ELR (cell line): Measurements from ENCODE around the gene CYBA.

ENCODE experiments used
- DNase-seq: peaks from one replicate; pipeline ENCODE4 v3.0.0-alpha.2; 2015; ENCODE audit warnings: low read depth

Gene CYBA

DNA sequence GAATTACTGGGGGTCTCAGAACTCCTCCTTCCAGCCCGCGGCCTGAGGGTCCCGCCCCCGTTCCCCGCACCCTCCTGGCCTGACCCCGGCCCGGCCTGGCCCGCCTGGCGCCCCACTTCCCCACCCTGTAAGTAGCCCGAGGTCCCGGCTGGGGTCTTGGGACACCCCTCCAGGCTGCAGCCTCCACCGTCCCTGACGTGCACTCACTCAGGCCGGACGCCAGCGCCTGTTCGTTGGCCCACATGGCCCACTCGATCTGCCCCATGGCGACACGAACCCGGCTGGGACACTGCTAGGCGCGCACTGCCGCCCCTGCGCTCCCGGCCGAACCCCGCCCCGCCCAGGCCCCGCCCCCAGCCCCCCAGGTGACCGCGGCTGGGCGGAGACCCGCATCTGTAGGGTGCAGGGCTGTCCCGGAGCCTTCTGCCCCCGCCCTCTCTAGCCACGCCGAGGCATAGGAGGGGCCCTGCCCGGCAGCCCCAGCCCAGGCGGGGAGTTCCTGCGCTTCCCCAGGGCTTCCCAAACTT, at the start of gene CYBA:
Gene CYBA, minus strand, starts transcription at position 305 of the 527 bp plus-strand sequence. Its CDS starts 40 bp downstream, at position 265.
- peak; percentile 72 for DNase-seq

DNA sequence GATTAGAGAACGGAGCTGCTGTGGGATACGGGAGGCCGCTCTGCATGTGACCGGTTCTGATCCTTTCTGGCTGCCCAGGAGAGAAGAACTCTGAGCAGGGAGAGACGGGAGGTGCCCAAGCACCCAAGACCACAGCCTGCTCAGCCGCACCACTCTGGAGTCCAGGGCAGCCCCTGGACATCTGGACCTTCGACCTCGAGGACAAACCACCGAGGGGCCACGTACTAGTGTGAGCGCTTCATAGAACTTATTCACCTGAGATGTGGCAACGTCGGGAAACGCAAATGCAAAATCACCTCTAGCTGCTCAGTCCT, 49.4 kb upstream of the CYBA start:
- DNase-seq, result no peak

DNA sequence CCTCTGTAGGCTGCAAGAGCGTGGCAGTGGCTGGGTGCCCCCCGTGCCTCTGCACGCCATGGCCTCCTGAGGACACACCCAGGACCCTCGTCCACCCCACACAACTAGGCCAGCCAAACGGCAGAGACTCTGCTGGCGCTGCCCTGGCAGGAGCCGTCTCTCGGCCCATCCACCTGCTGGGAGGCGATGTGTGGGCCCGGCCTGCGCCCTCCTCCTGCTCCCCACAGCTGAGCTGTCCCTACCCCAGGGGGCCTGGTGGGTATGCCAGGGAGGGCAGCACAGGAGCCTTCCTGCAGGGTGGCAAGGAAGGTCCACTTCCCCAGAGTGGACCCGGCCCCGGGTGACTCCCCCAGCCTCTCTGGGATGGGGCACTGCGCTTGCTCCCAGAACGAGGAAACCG, 48.3 kb upstream of the CYBA start:
- no peak for DNase-seq

DNA sequence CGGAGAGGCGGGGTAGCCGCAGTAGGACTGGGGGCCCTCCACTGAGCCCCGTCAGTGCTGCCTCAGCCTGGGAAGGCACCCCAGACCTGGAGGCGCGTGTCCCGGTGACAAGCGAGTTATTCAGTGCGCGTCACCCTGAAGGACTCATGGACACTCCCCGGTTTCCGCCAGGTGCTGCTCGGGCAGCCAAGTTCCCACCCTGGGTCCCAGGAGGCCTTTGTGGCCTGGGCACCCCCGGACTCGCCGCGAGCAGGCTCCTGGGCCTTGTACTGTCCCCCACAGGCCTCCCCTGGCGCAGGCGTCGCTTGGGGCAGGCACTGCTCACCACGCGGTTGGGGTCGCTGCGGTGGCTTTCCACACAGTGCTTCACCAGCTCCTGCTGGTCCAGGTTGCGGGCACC, 47.8 kb upstream of the CYBA start:
- no peak for DNase-seq

DNA sequence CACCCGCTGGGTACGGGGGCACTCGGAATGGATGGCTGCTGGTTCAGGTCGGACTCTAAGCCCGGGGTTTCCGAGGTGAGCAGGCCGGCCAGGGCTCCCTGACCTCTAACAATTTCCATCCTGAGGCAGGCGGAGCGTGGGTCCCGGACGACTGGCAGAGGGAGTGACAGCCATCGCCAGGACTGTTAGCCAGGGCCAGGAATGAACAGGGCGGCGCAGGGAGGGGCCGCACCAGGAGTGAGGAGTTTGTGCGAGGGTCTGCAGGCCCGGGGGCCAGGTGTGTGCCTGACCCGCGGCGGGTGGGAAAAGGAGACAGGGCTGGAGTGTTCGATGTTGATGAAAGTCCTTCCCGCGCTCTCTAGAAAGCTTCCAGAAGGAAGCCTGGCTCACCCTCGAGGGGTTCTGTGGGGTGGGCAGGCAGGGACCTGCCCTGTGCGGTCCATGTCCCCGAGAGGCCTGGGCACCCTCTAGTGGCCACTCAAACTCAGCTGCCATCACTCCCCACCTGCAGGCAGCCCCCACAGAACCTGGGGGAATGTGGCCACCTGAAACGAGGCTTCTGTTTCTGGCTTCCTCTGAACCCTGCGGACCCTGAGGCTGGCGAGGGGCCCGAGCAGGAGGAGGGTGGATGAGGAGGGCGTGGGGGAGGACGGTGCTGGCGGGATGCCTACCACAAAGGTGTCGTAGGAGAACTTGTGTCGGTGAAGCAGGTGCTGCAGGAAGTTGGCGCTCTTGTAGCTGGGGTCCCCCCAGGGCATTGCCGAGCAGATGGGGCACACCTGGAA, 47.2 kb upstream of the CYBA start:
- DNase-seq, result no peak

DNA sequence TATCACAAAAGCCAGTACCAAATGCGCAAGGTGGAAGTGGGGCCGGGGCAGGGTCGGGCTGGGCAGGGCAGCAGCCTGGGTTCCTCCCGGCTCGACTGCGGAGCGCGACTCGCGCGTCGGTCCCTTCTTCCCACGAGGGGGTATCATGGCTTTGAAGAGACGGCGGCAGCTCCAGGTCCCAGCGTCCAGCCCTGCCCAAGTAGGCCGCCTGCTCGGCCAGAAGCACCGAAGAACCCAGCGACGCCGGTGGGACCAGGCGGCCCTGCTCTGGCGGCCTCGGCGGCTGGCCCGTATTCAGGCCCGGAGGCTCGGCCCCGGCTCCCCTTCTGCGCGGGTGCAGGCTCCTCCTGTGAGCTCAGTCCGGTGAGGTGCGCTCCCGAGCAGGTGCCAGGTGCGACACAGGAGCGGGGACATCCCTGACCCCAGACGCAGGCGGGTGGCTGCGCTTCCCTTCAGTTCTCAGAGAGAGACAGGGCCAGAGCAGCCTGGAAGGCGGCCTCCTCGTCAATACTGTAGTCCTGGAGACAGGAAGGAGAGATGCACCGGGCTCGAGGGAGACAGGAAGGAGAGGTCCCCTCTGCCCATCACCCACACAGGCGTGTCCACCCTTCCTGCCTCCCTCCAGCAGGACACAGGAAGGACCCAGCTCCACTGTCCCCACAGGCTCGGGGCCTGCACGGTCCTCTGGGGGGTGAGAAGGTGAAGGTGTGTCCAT, 46.4 kb upstream of the CYBA start:
- no peak for DNase-seq

DNA sequence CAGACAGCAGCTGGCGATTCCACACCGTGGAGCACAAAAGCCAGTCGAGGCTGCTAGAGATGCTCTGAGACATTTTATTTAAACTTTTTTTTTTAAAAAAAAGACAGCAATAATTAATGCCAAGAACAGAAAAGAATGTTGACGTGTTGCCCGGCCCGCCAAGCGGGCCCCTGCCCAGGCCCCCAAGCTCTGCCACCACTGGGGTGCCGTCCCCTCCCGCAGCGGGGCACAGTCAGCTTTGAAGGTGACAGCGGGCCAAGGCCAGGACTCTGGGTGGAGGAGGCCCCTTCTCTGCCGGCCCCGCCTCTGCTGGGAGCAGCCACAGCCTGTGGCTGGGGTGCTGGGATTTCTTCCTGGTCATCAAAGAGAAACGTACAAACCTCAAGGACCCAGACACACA, 45.6 kb upstream of the CYBA start:
- DNase-seq, result no peak

DNA sequence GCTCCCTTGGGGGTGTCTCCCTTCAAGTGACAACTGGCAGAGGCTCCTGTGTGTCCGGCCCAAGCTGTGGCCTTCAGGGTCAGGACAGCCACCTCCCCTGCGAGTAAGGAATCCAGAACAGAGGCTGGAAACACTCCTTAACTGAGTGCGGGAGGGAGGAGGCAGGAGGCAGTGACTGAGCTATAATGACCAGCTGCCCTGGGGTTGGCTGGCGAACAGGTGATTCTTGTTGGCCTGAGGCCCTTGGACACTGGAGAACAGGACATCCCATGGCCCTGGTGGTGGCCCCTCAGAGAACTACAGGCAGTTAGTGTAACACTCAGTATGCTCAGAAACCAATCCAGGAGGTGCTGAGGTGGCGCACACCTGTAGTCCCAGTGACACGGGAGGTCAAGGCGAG, 44.9 kb upstream of the CYBA start:
- DNase-seq, result no peak

DNA sequence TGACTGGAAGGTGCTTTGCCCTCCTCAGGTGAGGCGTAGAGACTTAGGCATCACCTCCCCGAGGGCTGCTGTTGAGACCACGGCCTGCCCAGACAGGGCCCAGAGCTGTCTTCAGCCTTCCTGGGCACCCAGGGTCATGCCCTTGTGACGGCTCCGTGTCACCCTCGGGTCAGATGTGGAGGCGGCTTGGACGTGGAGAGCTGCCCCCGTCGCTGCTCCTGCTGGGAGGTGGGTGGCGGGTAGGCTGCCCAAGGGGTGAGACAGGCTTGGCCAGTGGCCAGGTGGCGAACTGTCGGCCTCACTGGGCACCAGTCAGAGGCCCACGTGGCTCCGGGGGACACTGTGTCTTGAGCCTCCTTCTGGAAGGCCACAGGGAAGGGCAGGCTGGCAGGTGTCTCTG, 44.4 kb upstream of the CYBA start:
- DNase-seq, result no peak

DNA sequence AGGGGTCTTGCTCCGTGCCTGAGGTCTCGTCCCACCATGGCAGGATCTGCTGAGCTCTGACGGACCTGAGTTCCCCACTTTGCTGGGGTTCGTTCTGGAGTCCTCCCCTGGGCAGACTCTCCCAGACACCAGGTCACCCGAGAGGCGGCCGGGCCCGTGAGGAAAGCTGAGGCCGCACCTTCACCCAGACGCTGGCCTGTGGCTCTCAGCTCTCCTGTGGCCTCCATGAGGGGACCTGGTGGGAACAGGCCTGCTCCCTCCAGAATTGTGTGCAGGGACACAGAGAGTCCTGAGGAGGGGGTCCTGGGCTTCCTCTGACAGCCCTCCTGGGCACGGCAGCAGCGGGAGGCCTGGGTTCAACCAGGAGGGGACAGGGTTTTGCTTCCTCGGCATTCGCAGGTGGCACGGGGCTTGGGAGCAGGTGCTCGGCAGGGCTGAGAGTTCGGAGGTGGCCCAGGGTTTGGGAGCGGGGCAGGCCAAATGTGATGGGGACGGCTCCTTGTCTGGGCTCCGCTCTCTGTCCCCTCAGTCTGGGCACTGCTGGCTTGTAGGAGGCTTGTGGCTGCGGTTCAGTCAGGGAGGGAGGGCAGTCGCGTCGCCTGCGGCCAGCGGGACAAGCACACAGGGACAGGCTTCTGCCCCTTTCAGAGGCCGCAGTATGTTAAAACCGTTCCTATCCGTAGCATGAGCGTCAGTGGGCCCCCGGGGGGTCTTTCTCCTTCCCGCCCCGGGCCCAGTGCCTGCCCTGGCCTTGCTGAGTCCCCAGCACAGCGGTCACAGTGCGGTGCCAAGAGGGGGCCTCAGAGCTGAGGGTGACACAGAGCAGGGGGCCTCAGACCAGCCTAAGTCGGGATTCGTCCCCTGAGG, 43.6 kb upstream of the CYBA start:
- DNase-seq, result no peak

DNA sequence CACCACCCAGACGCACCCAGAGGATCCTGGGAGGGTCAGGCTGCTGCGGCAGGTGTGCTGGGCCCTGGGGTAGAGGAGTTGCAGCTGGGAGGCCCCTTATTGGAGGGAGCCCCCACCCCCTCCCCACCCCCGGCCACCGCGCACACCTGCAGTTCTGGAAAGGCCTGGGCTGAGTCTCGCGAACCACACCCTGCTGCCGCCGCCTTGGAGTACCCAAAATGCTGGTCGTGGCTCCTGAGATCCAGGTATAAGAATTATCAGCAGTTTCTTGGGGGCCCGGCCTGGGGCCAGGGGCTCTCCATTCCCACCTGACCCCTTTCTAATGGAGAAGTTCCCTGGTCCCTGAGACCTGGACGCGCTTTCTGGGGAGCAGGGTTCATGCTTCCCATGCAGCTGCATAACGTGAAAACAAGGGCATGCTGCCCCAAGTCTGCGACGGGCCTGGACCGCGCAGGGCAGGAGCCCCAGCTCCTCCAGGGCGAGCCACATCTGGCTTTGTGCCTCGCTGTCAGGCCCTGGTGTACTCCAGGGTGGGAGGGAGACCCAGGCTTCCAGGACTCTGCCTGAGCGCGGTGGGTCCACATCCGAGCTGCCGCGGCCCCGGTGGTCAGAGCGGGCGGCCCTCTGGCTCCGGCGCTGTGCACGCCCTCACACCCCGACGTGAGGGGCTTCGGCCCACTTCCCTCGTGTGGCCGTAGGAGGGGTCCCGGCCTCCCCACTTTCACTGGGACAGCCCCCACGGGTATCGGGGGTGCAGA, 42.7 kb upstream of the CYBA start:
- DNase-seq, result no peak

DNA sequence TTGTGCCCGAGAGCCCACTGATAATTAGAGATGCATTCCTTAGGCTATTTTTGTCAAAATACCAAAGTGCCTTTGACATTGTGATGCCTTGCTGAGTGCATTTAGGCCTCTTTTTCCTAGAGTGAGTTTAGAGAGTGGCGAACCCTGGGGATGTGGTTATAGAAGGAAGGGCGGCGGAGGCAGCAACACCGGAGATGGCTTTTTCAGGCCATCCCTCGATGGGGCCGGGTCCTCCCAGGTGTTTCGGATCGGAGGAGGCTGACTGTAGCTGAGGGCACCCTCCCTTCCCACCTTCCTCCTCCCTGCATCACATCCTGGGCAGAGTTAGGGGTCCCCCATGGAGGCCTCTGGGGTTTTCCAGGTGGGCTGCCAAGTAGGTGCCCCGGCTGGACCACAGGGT, 42.0 kb upstream of the CYBA start:
- no peak for DNase-seq

DNA sequence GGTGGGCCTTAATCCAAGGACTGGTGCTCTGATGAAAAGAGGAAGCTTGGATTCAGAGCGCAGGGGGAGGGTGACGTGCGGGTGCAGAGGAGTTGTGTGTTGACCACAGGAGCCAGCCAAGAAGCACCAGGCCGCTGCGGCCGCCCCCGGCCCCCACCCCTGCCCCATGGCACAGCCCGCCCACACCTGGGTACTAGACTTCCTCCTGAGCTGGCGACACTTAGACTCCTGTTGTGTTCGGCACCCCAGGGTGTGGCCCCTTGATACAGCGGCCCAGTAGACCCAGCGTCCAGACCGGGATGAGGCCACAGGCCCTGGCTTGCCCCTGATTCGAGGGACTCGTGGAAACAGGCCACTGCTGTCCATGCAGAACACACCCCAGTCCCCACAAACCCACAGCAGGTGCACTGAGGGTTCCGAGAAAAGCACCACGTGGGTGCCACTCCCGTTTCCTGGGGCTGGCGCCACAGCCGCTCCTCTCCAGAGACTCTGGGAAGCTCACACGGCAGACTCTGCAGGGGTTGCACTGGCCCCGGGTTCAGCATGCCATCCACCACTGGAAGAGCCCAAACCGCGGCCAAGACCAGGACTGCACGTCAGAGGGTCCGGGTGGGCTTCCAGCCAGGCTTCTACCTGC, 41.2 kb upstream of the CYBA start:
- no peak for DNase-seq

DNA sequence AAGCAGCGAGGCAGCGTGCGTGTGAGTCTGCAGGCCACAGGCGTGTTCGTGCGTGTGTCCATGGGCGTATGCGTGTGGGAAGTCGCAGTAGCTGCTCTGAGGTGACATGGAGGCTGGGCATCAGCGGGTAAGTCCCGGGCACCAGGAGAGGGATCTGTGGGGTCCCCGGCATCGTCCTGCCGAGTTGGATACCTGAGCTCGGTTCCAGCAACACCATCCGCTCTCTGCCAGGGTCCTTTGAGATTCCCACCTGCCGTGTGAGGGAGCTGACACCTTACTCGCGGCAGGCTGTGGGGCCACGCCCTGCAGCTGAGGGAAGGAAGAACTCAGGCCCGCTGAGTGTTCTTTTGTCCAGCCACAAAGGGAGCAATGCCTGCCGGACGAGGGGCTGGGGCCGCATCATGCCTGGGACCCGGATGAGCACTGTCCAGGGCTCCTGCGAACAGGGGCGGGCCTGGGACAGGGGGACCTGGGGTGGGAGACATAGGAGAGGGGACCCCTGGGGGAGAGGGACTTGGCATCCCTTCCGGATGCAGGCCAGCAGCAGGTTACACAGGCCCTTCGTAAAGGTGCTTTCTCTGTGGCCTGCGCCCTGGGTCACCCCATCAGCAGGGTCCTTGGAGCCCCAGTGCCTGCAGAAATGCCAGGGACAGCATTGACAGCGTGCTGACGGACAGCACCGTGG, 40.4 kb upstream of the CYBA start:
- no peak for DNase-seq

DNA sequence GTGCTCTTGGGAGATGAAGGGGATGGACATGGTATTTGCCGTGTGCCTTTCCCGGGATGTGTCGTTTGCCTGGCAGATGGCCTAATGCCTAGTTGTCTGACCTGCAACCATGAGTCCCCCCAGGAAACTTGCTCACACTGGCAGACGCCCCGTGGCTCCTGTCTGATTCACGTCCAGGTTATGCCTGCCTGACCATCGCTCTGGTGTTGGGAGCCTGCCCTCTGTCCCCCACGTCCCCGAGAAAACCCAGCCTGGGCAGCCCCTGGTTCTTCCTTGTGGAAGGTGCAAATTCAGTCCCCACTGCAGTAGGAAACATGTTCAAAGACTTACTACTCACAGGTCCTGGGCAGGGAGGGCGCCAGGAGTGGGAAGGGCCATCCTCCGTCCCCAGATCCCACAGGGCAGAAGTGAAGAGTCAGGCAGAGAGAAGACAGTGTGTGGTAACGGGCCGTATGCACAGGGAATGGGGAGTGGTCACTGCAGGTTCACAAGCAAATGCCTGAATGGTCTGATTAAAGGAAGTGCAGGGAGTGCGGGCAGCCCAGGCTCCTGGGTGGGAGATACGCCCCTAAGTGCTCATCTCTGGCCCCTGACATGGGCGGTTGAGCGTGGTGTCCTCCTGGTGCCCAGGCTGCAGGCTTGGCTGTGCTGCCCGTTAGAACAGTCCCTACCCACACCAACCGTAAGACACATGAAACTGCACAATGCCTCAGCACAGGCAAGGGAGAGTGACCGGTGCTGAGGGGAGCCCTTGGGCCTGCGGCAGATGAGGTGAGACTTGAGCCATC, 39.7 kb upstream of the CYBA start:
- no peak for DNase-seq

DNA sequence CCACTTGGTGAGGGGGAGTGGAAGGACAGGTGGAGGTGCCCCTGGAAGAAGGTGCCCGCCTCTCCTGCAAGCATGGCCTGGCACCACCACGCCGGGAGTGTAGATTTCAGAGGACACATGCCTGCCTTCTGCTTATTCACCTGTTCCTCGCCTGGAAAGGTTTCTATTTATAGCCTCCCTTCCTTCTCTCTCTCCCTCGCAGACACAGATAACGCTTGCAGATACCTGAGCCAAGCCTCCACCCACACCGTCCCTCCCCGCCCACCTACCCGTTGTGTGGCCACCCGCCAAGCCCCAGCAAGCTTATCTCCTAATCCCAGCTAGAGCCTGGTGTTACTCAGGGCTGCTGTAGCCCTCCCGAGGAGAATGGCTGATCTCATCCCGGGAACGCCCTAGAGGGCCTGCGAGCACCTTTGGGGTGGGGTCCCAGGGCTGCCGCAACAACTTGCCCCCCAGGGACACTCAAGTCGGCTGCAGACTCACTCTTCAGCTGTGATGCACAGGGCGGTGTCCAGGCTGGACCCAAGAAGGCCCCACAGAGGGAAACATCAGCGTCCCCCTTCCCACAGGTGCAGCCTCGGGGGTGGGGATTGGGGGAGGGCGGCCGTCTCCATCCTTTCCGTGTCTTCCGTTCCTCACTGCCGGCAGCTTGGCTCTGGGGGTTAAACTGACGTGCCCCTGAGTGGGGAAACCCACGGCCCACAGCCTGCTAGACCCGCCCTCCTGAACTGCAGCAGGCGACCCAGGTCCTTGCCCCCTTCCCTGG, 37.3 kb upstream of the CYBA start:
- DNase-seq, result no peak

DNA sequence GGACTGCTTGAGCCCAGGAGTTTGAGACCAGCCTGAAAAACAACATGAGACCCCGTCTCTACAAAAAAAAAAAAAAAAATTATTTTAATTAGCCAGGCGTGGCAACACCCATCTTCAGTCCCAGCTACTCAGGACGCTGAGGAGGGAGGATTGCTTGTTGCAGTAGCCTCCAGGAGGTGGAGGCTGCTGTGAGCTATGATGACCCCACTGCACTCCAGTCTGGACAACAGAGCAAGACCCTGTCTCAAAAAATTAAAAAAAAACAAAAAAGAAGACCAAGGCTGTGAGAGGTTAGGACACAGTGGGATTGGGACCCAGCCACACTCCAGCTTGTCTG, 36.8 kb upstream of the CYBA start:
- DNase-seq, result no peak

DNA sequence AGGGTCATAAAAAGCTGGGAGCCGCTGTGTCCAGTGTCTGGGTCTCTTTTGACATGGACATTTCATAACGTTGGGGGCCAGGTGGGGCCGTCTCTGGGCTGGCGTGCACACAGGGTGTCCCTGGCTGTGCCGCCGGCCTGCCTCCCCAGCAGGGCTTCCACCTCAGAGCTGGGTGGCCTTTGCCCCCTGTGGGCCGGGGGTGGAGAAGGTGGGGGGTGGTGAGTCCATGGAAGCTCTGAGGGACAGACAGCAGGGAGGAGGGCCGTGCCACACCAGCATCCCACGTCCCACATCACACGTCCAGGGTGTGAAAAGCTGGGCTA, 36.4 kb upstream of the CYBA start:
- DNase-seq, result no peak

DNA sequence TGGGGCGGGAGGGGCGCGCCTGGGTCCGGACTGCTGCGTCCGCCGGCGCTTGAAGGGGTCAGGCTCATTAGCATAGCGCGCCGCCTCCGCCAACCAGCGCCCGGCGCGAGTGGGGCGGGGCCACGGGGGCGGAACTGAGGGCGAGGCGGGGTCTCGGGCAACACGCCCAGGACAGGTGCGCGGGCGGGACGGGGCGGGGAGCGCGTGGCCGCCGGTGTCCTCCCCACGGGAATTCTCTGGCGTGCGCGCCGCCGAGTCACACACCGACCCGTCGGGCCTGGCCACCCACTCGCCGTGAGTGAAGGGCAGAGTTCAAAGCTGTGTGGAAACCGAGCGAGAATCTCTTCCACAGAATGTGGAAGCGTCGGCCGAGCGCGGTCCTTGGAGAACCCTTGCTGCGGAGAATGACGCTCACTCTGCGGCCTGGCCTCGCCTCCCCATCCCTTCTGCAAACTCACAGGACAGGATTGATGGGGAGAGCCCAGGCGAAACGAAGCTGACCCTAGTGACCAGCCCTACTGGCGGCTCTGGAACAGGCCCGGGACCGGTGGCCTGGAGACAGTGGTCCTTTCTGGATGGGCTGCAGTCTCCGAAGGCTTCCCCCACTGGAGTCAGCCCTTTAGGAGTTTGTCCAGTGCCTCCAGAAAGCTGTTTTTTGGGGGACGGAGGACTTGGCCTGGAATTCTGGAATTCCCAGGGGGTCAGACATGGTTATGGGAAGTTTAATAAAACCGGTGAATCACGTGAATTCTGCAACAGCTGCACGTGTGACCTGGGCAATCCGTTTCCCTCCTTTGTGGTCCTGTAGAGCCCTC, 35.8 kb upstream of the CYBA start, which contains the start of gene SNAI3:
Gene SNAI3, minus strand, starts transcription at position 69 of the 815 bp plus-strand sequence. CDS start 101 bp downstream, outside the sequence.
- DNase-seq, result peak; percentile 66
